22Rv1 (cell line): Measurements from ENCODE around the gene PLP1.

ENCODE experiments used
- ZFX ChIP-seq: fragments of 450-650 bp; IDR thresholded peaks from 2 replicates; pipeline ENCODE4 v1.6.1; 2017; ENCODE audit warnings: antibody characterized with exemption, borderline replicate concordance
- TF ChIP-seq, protein P1 (sequence below): fragments of 450-650 bp; IDR thresholded peaks from 2 replicates; pipeline ENCODE4 v1.5.1; 2017; ENCODE audit warnings: mild to moderate bottlenecking

DNA sequence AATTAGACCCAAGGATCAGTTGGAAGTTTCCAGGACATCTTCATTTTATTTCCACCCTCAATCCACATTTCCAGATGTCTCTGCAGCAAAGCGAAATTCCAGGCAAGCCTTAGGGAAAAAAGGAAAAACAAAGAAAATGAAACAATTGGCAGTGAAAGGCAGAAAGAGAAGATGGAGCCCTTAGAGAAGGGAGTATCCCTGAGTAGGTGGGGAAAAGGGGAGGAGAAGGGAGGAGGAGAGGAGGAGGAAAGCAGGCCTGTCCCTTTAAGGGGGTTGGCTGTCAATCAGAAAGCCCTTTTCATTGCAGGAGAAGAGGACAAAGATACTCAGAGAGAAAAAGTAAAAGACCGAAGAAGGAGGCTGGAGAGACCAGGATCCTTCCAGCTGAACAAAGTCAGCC lies at the start of gene PLP1:
- TF ChIP-seq, protein P1, sequence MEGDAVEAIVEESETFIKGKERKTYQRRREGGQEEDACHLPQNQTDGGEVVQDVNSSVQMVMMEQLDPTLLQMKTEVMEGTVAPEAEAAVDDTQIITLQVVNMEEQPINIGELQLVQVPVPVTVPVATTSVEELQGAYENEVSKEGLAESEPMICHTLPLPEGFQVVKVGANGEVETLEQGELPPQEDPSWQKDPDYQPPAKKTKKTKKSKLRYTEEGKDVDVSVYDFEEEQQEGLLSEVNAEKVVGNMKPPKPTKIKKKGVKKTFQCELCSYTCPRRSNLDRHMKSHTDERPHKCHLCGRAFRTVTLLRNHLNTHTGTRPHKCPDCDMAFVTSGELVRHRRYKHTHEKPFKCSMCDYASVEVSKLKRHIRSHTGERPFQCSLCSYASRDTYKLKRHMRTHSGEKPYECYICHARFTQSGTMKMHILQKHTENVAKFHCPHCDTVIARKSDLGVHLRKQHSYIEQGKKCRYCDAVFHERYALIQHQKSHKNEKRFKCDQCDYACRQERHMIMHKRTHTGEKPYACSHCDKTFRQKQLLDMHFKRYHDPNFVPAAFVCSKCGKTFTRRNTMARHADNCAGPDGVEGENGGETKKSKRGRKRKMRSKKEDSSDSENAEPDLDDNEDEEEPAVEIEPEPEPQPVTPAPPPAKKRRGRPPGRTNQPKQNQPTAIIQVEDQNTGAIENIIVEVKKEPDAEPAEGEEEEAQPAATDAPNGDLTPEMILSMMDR: no peak
- TF ChIP-seq ZFX: no peak
